GM21825 (cell line): ENCODE measurements around the gene MCU.
"Not testable (repeated sequence)": the region's sequence is repeated elsewhere in the genome, so short reads cannot be mapped to it uniquely, and the experiment has no call there.

Experiments used
- ATAC-seq: cut with Tn5 transposase; IDR thresholded peaks from one replicate; pipeline ENCODE4 v1.9.1; 2021; ENCODE audit warnings: mild to moderate bottlenecking, moderate library complexity; ENCODE audit not compliant: unreplicated experiment

MCU gene

GRCh38 chr10:72758930-72759329, 67.0 kb downstream of the MCU start:
- ATAC-seq, result not testable (repeated sequence)

- no peak for ATAC-seq
Observed at GRCh38 chr10:72759584-72759983, 67.6 kb downstream of the MCU start.

- no peak for ATAC-seq
Observed at GRCh38 chr10:72761498-72761897, 69.6 kb downstream of the MCU start.

DNA sequence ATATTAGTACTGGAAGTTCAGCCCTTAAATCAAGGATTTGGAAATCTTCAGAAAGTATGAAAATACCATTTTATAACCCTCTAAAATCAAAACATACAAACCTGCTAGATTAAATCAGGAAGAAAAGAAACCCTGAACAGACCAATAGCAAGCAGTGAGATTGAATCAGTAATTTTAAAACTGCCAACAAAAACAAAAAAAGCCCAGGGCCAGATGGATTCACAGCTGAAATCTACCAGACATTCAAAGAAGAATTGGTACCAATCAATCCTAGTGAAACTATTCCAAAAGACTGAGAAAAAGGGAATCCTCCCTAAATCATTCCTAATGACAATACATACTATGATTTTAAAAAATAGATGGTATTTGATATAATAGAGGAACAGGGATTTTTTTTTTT, 70.1 kb downstream of the MCU start:
- ATAC-seq, result no peak

DNA sequence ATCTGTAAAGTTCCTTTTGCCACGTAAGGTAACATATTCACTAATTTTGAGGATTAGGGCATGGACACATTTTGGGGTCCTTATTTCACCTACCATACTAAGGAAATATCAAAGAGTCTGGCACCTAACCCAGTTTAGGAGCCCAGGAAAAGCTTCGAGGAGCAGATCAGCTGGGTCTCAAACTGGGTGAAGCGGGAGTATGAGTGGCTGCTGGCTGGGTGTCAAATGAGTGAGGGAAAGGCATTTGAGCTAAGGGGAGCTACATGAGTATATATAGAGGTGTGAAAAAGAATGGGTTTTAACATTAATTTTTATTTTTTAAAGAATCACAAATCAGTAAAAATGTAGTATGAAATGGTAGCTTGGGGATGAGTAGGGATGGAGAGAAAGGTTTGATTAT, 71.3 kb downstream of the MCU start:
- ATAC-seq, result no peak

DNA sequence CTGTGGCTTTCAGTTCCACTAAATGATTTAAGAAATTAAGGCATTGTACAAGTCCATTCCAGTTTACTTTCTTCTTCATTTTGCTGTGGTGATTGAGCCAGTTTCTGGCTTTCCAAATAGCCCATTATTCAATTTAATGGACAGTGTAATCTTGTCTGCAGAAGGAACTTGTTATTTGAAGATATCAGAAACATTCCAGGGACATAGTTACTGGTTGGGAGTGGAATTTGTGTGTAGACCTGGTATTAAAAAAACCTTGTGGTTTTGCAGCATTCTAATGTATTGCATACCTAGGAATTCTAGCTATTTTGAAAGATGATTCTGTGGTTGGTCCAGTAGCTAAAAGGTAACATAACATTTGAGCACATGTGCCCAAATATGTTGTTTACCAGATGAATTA, 72.2 kb downstream of the MCU start:
- ATAC-seq, result no peak

DNA sequence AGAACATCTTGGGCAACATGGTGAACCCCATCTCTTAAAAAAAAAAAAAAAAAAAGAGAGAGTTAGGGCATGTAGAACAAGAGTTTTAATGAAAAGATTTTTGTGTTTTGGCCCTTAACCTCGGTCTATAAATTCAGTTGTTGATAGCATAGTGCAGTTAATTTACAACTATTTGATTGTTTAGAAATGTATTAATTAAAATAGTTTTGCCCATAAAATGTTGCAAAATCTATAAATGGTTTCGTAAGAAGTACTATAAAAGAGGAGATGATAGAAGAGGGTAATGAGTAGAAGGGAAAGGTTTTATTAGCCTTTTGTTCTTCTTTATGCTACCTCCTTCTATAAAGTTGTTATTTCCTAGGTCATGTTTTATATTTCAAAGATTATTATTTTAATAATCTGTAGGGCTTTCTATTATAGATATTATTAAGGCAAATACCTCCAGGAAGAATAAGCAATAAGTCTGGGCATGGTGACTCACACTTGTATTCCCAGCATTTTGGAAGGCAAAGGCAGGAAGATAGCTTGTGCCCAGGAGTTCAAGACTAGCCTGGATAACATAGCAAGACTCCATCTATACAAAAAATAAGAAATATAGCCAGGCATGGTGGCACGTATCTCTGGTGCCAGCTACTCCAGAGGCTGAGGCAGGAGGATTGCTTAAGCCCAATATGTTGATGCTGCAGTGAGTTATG, 73.3 kb downstream of the MCU start:
- ATAC-seq, result no peak

DNA sequence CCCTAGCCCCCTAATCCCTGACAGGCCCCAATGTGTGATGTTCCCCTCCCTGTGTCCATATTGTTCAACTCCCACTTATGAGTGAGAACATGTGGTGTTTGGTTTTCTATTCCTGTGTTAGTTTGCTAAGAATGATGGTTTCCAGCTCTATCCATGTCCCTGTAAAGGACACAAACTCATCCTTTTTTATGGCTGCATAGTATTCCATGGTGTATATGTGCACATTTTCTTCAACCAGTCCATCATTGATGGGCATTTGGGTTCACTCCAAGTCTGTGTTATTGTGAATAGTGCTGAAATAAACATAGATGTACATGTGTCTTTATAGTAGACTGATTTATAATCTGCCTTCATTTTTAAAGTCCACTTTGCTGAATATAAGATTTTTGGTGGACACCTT, 79.3 kb downstream of the MCU start:
- ATAC-seq, result not testable (repeated sequence)

DNA sequence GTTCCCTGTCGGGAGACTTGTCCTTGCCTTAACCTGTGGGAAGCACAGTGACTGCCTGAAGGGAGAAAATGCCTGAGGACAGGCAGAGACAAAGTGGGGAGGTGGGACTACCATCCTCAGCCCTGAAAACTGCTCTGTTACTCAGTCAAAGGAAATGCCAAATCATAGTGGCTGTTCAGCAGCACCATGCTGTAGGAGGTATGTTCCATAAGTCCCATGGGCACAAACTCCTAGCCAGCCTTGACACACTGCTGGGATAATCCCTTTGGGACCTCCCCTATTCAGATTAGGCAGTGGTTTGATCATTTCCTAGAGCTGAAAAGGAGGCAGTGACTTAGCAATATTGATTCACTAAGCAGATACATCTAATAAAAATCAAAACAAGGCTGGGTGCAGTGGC, 80.1 kb downstream of the MCU start:
- ATAC-seq, result no peak

GRCh38 chr10:72779874-72780273, 87.9 kb downstream of the MCU start:
- no peak for ATAC-seq

- ATAC-seq, result no peak
Observed at GRCh38 chr10:72782649-72783330, 90.8 kb downstream of the MCU start.

DNA sequence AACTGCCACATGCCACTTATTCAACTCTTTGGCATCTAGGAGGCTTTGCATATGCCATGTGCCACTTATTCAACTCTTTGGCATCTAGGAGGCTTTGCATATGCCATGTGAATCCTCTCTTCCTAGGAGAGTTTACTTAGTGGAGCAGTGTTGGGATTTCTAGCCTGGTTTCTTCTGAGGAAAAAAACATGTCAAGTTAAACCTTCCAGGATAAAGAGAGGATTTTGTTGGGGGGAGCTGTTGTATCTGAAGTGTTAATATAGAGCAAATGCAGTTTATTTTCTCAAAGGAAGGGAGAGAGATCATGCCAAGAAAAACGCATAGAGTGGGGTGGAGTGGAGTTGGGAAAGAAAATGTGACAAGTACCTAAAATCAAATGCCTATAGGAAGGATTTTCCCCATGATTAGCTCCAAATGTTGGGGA, 91.5 kb downstream of the MCU start:
- no peak for ATAC-seq

DNA sequence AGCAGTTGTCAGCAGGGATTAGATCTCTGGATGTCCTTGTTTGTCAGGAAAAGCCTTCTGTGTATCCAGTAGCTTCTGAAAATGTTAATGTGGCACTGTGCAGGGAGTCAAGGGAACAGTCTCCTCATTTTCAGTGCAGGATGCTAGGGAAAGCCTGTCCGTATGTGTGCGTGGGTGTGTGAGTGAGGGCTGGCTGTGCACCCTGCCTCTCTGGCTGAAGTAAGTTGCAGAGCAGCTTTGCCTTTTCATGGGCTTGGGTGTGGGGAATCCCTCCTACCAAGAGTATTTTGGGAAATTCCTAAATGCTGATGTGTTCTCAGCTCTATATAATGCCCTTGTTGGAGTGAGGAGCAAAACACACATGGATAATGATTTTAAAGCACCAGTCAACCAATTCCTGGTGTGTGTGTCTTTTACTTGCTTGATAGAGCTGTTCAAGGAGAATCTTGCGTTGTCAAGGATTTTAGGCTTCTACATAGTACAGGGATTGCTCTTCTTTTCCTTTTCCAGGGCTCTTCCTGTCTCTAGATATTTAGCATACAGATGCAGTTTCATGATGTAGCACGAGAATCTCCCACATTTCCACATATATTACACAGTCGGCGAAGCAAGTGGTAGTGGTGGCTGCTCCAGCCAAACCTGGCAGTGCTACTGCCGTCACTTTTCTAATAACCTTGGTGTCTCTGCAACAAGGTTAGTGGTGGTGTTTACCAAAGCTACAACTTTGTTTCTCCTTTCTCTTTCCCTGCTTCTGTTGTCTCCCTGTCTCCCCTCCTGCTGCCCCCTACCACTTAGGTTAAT, 92.8 kb downstream of the MCU start:
- no peak for ATAC-seq

GRCh38 chr10:72785409-72785808, 93.5 kb downstream of the MCU start:
- no peak for ATAC-seq

DNA sequence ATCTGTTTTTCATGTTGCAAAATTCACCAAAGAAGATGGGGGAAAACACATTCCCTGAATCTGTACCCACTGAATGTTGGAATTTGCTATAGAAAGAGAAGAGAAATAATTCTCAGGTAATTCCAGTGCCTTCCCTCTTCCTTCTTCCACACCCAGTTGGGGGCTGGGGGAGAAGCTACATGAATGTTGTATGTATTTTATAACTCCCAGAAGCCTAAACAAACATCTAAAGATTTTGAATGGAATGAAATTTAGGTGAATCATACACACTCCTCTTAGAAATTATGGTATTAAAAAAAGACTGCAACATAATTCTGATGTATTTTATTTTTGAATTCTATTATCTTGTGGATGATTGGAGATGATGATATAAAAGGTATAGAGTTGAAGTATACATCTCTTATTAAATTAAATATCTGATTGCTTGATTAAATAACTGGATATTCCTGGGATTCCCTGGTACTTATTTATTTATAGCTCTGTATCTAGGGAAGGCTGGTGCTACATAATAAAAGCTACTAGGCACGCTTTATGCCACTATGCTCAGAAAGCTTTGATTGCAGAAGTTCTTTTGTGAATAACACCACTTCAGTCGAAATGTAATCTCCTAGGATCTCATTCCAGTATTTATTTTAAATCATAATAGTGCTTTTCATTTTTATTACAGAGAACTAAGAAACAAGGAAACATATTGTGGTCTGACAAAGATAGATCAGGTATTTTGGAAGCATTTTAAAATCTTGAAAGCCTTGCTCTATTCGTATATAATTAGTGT, 98.5 kb downstream of the MCU start:
- ATAC-seq, result no peak

- ATAC-seq, result no peak
Observed at GRCh38 chr10:72792288-72792687, 100.3 kb downstream of the MCU start.

- no peak for ATAC-seq
Observed at GRCh38 chr10:72793752-72794151, 101.8 kb downstream of the MCU start.

DNA sequence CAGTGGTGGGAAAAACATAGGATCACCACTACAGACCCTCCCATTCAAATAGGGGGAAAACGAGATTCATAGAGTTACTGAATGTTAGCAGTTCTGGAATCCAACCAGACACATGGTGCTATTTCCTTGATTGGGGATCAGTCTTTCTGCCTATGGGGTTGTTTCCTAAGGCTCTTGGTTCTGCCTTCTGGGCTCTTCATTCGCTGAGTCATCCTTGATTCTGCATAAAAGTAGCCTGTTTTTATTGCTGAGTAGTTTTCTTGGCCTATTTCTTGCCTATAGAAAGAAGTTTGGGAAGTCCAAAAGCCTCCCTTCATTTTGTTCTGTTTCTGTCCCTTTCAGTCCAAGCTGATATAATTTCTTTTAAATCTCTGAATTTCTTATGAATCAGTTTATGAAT, 102.3 kb downstream of the MCU start:
- ATAC-seq, result no peak

DNA sequence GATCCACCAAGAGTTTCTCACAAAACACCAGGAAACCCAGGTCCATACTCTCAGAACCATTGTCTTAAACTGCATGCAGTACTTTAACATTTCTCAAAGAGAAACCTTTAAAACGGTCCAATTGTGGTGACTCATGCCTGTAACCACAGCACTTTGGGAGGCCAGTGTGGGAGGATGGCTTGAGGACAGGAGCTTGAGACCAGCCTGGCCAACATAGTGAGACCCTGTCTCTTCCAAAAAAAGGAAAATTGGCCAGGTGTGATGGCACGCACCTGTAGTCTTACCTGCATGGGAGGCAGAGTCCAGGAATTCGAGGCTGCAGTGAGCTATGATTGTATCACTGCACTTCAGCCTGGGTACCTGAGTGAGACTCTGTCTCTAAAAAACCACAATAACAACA, 104.1 kb downstream of the MCU start:
- no peak for ATAC-seq

GRCh38 chr10:72796538-72796937, 104.6 kb downstream of the MCU start:
- ATAC-seq, result no peak
